ENCODE data around the gene C2CD4D.

- TF ChIP-seq EP300 (IDR thresholded peaks at IDR 0.05) (peak; percentile 20 to 74), POLR2A (IDR thresholded peaks at IDR 0.05) (peak; percentile 10 to 74), CTCF (IDR thresholded peaks at IDR 0.05) (peak in 4 of 5 experiments; percentile 15 to 76 (median 36))
Measured at GRCh38 chr1:151790071-151790939, 49.3 kb downstream of the C2CD4D start, which contains the start of gene TDRKH.

Measured in tibial nerve (tissue), 4 donors.